NCI-H82 treated with DMSO at 0.1 percent for 48 hours (cell line): ENCODE data around the gene DKK1.

ENCODE experiments used
- DNase-seq: peaks from one replicate; lab custom pipeline; 2025; ENCODE audit not compliant: unreplicated experiment; lab: John Stamatoyannopoulos, UW

The DKK1 gene

DNA sequence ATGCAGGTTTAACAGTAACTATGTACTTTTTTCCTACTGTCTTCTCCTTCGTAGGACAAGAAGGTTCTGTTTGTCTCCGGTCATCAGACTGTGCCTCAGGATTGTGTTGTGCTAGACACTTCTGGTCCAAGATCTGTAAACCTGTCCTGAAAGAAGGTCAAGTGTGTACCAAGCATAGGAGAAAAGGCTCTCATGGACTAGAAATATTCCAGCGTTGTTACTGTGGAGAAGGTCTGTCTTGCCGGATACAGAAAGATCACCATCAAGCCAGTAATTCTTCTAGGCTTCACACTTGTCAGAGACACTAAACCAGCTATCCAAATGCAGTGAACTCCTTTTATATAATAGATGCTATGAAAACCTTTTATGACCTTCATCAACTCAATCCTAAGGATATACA lies 2.4 kb downstream of the DKK1 start:
- no peak for DNase-seq

GRCh38 chr10:52318136-52318701 lies 4.1 kb downstream of the DKK1 start:
- DNase-seq = no peak

- no peak for DNase-seq
These were observed 4.9 kb downstream of the DKK1 start for GRCh38 chr10:52318822-52319464.

DNA sequence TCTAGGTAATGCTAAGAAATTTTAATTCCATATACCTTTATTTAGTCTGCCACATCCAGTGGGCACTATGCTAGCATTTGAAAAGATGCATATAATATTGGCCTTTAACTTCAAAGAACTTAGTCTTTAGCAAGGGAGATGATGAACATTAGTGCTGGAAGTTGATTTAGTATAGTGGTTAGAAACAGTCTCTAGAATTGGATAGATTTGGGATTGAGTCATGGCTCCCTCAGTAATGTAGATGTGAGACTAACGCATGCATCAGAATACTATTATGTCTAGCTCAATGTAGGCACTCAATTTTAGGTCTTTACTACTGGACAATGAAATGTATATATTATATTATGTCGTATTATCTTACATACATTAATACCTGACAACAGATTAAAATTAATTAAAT lies 5.8 kb downstream of the DKK1 start:
- DNase-seq = no peak

GRCh38 chr10:52322323-52322722 lies 8.2 kb downstream of the DKK1 start:
- no peak for DNase-seq

GRCh38 chr10:52322936-52323335 lies 8.9 kb downstream of the DKK1 start:
- DNase-seq = no peak

DNA sequence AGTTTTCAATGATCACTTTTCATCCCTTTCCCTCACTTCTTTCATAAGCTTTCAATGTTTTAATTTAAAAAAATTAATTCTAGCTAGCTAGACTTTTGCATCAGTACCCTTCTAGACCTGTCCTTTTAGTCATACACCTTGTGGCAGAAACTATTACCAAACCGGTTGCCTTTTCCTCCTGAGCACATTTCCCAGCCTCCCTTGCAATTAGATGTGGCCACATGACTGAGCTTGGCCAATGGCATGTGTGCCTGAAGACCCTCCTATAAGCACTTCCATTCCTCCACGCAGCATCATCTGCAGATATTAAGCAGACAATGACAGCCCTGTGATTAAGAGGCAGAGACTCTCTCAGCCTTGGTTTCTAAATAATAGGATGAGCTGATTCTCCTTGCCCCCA lies 12.3 kb downstream of the DKK1 start:
- no peak for DNase-seq

GRCh38 chr10:52331638-52332364 lies 17.7 kb downstream of the DKK1 start:
- no peak for DNase-seq

GRCh38 chr10:52332815-52333214 lies 18.7 kb downstream of the DKK1 start:
- no peak for DNase-seq

DNA sequence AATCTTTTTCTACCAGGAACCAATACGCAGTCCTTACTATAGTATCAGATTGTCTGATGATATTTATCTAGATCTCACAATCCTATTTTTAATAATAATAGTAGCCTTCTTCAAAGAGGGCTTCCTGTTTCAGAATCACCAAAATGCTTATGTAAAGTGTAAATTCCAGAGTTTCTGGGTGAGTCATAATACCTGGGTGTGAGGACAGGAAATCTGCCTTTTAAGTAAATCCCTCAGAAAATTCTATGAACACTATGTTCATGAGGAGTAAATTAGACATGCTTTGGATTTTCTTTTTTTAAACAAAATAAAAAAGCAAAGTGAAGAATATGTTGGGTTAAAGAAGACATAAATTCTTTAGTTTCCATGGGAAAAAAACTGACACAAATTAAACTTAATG lies 20.5 kb downstream of the DKK1 start:
- no peak for DNase-seq

DNA sequence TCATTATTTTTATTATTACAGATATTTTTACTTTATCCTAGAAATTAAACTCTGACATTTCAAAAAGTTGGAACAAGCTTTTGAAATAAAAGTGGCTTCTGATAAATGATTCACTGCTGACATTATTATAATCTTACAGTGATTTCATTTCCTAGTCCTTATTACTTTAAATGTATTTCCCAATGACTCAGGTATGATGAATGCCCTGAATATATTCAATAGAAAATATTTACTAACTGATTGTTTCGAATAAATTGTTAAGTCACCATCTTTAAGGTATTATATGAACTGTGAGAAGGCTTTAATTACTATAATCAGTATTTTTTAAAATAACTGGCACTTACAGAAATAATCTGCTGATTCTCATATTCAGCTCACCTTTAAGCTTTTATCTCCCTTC lies 21.6 kb downstream of the DKK1 start:
- no peak for DNase-seq

- no peak for DNase-seq
These were observed 23.1 kb downstream of the DKK1 start for GRCh38 chr10:52337225-52337624.

GRCh38 chr10:52343439-52343838 lies 29.4 kb downstream of the DKK1 start:
- no peak for DNase-seq

DNA sequence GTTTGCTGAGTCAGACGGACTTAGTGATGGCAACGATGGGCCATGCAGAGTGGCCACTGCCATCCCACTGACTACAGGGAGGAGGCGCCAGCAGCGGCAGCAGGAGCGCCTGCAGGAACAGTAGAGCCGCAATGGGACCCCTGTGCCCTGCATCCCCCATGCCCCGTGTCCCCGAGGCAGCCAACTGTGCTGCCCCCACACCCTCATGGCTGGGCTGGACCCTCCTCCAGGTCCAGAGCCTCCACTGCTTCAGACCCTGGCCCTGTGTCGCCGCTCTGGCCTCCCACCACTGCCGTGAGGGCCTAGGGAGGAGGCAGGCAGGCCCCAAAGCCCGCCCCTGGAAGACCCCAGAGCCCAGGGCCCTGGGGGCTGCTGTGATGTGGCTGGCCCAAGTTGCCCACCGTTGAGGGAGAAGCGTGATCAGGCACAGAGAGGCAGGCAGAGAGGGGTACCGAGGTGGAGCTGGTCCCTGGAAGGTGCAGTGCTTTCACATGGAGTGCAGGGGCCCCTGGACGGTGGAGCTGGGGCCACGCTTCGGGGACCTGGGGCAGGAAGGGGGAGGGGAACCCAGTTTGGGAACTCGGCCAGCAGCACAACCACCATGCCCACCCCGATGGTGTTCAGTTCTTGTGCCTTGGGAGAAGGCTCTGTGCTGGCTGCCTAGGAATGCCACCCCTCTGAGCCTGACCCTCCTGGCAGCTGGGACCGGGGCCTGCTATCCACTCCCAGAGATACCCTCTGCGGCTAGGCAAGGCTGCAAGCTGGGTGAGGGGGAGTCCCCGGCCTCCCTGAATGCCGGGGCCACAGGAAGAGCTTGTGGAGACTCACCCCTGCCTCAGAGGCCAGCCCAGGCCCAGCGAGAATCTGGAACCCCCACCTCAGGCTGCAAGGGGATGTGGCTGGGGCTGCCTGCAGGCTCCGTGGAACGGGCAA lies 32.6 kb downstream of the DKK1 start:
- no peak for DNase-seq

DNA sequence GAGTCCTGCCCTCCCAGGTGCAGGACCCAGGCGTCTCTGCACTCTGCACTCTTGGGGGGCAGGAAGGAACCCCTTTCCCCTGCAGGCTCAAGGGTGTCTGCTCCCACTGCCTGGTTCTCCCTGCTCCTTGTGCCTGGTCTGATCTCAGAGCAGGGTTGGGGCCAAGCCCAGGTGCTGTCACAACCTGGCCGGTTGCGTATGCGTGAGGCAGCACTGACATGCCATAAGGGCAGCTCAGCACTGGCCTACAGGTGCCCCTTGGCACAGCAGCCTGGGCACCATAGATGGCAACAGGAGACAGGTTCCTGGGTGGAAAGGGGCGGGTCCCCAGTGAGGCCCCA lies 33.2 kb downstream of the DKK1 start:
- DNase-seq = no peak

DNA sequence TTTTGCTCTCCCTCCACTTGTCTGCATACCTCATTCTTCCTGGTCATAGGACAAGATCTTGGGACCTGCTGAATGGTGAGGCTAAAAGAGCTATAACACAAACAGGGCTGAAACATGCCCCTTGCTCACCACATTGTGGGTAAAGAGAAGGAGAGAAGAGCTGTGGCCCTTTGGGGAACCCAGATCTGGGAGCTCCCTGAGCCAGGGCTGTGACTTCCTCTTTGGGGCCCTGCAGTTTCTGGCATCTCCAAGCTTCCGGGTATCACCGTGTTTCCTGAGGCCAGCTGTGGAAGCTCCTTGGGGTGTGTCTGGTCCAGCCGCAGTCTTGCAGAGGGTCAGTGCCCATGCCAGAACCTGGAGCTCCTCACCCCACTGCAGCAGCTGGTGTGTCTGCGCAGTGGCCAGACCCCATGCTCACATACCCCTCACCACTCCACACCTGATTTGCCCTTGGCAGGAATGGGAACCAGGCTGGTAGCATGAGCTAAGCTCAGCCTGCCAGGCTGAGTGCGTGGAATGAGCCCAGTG lies 34.0 kb downstream of the DKK1 start:
- no peak for DNase-seq

GRCh38 chr10:52351914-52352330 lies 37.8 kb downstream of the DKK1 start:
- DNase-seq = no peak

DNA sequence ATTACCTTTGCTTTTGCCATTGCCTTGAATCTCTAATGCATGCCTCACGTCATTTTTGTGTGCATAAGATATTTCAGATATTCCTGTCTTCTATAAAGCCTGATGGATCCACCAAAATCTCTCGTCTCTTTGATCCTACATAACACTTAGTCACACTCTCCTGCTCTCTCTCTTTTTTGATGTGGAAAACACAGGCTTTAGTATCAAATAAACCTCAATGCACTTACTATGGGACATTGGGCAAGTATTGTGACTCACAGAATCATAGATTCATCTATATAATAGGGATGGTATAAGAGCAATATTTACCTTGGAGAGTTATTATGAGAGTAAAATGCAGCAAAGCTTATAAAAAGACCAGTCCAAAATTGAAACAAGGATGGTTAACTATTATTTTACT lies 39.1 kb downstream of the DKK1 start:
- no peak for DNase-seq

DNA sequence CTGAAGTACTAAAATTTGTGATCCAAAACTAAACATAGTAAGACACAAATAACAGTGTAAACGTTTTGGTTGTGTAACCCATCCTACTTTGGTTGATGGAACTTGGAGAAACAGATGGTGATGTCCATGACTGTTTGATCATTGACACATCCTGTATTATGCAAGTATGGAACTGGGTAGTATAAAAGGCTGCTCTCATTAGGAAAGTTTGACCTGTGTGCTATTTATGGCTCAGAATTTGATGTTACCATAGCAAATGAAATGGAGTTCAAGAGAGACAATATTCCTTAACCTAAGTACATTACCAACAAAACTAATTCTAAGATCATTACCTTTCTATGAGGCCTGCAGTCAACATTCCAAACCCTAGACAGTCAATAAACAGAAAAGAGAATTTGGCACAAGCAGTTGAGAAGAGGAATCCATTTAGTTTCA lies 39.9 kb downstream of the DKK1 start:
- no peak for DNase-seq

GRCh38 chr10:52357971-52358370 lies 43.9 kb downstream of the DKK1 start:
- no peak for DNase-seq

DNA sequence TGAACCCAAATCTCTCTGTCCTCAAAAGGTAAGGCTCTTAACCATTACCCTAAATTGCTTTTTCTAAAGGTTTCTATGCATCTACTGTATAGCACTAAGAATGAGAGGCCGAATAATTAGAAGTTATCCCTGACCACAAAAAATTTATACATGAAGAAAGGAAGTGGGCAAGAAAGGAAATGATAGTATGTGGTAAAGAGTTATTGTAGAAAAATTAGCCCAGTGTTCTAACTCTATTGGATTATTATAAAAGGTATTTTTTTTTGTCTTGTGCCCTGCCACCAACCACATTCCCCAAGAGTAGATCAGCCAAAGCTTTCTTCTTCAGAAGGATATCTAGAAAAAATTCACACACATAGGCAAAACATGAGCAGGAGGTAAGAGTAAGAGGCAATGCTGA lies 45.4 kb downstream of the DKK1 start:
- no peak for DNase-seq
